Sigmoid colon (tissue), 4 donors: ENCODE results near the gene VPS13D.
A peak's percentile ranks its signal among the peaks of the same experiment; 100 is the strongest.

Experiments used
- EP300 ChIP-seq, 4 donors: sonication (generic); formaldehyde crosslinking; IDR thresholded peaks; one replicate each; pipeline ENCODE4 v1.6.1; 2017; ENCODE audit warnings: antibody characterized with exemption in 4 of 4
- POLR2A ChIP-seq, 2 donors: fragments of 450-650 bp; IDR thresholded peaks; one replicate each; pipeline ENCODE4 v1.6.1; 2016; ENCODE audit warnings: antibody characterized with exemption in 2 of 2, mild to moderate bottlenecking in 2 of 2, moderate library complexity in 2 of 2
- POLR2AphosphoS5 ChIP-seq, 4 donors: sonication (generic); formaldehyde crosslinking; IDR thresholded peaks; one replicate each; pipeline ENCODE4 v1.6.1; 2017; ENCODE audit warnings: antibody characterized with exemption in 4 of 4
- TF ChIP-seq, protein P1 (sequence below), 4 experiments: fragments of 450-650 bp in 3 of 4; fragments of 200-600 bp in 1 of 4; IDR thresholded peaks; one replicate each; pipeline ENCODE4 v1.5.1; 2016 to 2019; ENCODE audit warnings: antibody characterized with exemption in 4 of 4, mild to moderate bottlenecking in 3 of 4, moderate library complexity in 2 of 4

DNA sequence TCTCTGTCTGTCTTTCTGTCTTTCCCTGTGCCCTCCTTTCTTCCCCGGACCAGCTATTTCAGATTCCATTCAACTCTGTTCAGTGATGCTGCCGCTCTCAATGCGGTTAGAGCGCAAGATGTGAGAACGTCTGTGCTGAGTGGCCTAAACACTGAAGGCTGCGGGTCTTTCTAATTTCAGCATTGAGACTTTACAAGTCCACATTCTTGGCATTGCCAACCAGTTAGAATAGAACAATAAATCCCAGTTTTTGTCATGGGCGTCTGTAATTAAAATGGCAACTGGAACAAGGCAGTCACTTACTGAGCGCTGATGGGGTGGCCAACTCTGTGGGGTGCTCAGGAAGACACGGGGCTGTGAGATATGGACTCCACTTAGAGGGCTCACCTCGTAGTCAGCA, 275.4 kb downstream of the VPS13D start:
- TF ChIP-seq POLR2A (IDR thresholded peaks at IDR 0.05) (no peak), POLR2AphosphoS5 (IDR thresholded peaks at IDR 0.05) (peak in 2 of 4 donors; percentile 11 to 26), EP300 (IDR thresholded peaks at IDR 0.05) (no peak)
- TF ChIP-seq, protein P1, sequence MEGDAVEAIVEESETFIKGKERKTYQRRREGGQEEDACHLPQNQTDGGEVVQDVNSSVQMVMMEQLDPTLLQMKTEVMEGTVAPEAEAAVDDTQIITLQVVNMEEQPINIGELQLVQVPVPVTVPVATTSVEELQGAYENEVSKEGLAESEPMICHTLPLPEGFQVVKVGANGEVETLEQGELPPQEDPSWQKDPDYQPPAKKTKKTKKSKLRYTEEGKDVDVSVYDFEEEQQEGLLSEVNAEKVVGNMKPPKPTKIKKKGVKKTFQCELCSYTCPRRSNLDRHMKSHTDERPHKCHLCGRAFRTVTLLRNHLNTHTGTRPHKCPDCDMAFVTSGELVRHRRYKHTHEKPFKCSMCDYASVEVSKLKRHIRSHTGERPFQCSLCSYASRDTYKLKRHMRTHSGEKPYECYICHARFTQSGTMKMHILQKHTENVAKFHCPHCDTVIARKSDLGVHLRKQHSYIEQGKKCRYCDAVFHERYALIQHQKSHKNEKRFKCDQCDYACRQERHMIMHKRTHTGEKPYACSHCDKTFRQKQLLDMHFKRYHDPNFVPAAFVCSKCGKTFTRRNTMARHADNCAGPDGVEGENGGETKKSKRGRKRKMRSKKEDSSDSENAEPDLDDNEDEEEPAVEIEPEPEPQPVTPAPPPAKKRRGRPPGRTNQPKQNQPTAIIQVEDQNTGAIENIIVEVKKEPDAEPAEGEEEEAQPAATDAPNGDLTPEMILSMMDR (IDR thresholded peaks at IDR 0.05) = no peak
